Coronary artery (tissue), 2 donors: ENCODE results near the gene FAM47E.
A peak's percentile ranks its signal among the peaks of the same experiment; 100 is the strongest.
"Not testable (repeated sequence)": the region's sequence is repeated elsewhere in the genome, so short reads cannot be mapped to it uniquely, and the experiment has no call there.

Experiments
- DNase-seq: peaks from one replicate; pipeline ENCODE4 v3.0.0-alpha.2; 2017; ENCODE audit warnings: low spot score
- H3K27ac ChIP-seq, 2 donors: fragments of 200-600 bp; sonication (generic); one replicate each; pipeline ENCODE4 v1.5.1; 2016 to 2019
- H3K4me3 ChIP-seq: fragments of 200-600 bp; sonication (generic); 2 replicates; pipeline ENCODE4 v1.5.1; 2016; ENCODE audit warnings: mild to moderate bottlenecking, moderate library complexity
- TF ChIP-seq, protein P1 (sequence below): fragments of 200-600 bp; sonication (generic); IDR thresholded peaks from one replicate; pipeline ENCODE4 v1.5.1; 2019; ENCODE audit warnings: antibody characterized with exemption

Gene FAM47E

DNA sequence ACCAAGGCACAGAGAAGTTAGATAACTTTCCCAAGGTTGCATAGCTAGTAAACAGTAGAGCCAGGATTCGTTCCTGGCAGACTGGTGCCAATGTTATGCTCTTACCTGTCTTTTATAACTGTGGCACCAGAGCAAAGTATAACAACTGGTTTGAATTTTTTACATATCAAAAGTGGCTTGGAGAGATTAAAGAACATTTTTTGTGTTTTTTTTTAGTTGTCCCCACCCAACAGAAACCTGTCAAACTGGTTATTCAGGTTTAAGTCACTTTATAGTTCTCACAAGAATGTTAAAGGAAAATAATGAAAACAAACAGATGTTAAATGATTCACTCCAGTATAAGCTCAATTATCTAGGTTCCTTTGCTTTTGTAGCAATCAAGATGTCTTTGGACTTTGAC lies 15.6 kb upstream of the FAM47E start:
- no peak for DNase-seq
- Histone ChIP-seq H3K4me3 (no peak overlapping the region), H3K27ac (no peak overlapping the region)
- TF ChIP-seq, protein P1, sequence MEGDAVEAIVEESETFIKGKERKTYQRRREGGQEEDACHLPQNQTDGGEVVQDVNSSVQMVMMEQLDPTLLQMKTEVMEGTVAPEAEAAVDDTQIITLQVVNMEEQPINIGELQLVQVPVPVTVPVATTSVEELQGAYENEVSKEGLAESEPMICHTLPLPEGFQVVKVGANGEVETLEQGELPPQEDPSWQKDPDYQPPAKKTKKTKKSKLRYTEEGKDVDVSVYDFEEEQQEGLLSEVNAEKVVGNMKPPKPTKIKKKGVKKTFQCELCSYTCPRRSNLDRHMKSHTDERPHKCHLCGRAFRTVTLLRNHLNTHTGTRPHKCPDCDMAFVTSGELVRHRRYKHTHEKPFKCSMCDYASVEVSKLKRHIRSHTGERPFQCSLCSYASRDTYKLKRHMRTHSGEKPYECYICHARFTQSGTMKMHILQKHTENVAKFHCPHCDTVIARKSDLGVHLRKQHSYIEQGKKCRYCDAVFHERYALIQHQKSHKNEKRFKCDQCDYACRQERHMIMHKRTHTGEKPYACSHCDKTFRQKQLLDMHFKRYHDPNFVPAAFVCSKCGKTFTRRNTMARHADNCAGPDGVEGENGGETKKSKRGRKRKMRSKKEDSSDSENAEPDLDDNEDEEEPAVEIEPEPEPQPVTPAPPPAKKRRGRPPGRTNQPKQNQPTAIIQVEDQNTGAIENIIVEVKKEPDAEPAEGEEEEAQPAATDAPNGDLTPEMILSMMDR, result no peak

- Histone ChIP-seq H3K27ac (peak overlapping the region; percentile 24 to 78), H3K4me3 (no peak overlapping the region)
- TF ChIP-seq, protein P1, result no peak
- no peak for DNase-seq
These were observed 13.3 kb upstream of the FAM47E start for GRCh38 chr4:76238236-76238635.

DNA sequence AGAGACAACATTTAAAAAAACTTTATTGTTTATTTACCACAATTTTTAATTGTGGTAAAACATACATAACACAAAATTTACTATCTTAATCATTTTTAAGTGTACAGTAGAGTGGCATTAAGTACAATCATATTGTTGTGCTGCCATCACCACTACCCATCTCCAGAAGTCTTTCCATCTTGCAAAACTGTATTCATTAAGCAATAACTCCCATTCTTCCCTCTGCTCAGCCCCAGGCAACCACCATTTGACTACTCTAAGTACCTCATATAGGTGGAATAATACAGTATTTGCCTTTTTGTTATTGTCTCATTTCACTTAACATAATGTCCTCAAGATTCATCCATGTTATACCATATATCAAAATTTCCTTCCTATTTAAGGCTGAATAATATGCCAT lies 12.8 kb upstream of the FAM47E start:
- DNase-seq, result no peak
- TF ChIP-seq, protein P1, result no peak
- Histone ChIP-seq H3K27ac (peak overlapping the region; percentile 24 to 78), H3K4me3 (no peak overlapping the region)

GRCh38 chr4:76240236-76240635 lies 11.3 kb upstream of the FAM47E start:
- Histone ChIP-seq H3K4me3 (no peak overlapping the region), H3K27ac (no peak overlapping the region)
- no peak for DNase-seq
- TF ChIP-seq, protein P1, result no peak

GRCh38 chr4:76243877-76244276 lies 7.6 kb upstream of the FAM47E start:
- H3K27ac ChIP-seq, H3K4me3 ChIP-seq, DNase-seq: not testable (repeated sequence)

DNA sequence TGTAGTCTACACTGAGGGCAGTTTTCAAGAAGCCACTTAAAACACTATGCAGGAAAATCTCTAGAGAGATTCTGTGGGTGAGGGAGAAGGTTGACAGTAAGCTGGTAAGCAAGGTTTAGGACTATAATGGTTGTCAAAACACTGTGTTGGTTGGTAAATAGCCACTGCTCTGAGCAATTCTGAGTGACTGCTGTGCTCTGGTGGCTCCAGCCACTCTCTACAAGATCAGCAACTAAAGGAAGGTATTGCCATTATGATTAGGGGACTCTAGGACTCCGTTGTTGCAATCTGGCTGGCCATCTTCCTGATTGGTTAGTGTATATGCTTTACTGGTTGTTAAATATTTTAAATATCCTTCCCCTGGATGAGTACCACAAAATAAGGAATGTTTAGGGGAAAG lies 5.5 kb upstream of the FAM47E start:
- DNase-seq, result no peak
- TF ChIP-seq, protein P1, result no peak

GRCh38 chr4:76246852-76247251 lies 4.7 kb upstream of the FAM47E start:
- TF ChIP-seq, protein P1, result no peak
- DNase-seq, result no peak

More for the DNA sequence above, 5.5 kb upstream of the FAM47E start:
- H3K4me3 ChIP-seq, result no peak overlapping the region
- no peak overlapping the region for H3K27ac ChIP-seq

GRCh38 chr4:76250962-76251361 lies 559 bp upstream of the FAM47E start:
- no peak overlapping the region for H3K27ac ChIP-seq
- DNase-seq, result no peak
- TF ChIP-seq, protein P1, result no peak
- H3K4me3 ChIP-seq, result peak overlapping the region; percentile 88

More at GRCh38 chr4:76246852-76247251, 4.7 kb upstream of the FAM47E start:
- no peak overlapping the region for H3K4me3 ChIP-seq
- H3K27ac ChIP-seq, result no peak overlapping the region
